Stimulated activated CD4-positive, alpha-beta T cell treated with anti-CD3 and anti-CD28 coated beads, Interleukin-4, amount 100 ng/mL, for 48 hours (primary cell): ENCODE results near the gene TMC5.
A peak's percentile ranks its signal among the peaks of the same experiment; 100 is the strongest.
"Not testable (repeated sequence)": the region's sequence is repeated elsewhere in the genome, so short reads cannot be mapped to it uniquely, and the experiment has no call there.

Experiments used
- DNase-seq, 2 donors: peaks; one replicate each; pipeline ENCODE4 v3.0.0-alpha.2; 2020; ENCODE audit warnings: low read depth in 2 of 2

Gene TMC5, protein sequence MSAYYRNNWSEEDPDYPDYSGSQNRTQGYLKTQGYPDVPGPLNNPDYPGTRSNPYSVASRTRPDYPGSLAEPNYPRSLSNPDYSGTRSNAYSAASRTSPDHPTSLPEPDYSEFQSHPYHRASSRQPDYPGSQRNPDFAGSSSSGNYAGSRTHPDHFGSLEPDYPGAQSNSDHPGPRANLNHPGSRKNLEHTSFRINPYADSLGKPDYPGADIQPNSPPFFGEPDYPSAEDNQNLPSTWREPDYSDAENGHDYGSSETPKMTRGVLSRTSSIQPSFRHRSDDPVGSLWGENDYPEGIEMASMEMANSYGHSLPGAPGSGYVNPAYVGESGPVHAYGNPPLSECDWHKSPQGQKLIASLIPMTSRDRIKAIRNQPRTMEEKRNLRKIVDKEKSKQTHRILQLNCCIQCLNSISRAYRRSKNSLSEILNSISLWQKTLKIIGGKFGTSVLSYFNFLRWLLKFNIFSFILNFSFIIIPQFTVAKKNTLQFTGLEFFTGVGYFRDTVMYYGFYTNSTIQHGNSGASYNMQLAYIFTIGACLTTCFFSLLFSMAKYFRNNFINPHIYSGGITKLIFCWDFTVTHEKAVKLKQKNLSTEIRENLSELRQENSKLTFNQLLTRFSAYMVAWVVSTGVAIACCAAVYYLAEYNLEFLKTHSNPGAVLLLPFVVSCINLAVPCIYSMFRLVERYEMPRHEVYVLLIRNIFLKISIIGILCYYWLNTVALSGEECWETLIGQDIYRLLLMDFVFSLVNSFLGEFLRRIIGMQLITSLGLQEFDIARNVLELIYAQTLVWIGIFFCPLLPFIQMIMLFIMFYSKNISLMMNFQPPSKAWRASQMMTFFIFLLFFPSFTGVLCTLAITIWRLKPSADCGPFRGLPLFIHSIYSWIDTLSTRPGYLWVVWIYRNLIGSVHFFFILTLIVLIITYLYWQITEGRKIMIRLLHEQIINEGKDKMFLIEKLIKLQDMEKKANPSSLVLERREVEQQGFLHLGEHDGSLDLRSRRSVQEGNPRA

DNA sequence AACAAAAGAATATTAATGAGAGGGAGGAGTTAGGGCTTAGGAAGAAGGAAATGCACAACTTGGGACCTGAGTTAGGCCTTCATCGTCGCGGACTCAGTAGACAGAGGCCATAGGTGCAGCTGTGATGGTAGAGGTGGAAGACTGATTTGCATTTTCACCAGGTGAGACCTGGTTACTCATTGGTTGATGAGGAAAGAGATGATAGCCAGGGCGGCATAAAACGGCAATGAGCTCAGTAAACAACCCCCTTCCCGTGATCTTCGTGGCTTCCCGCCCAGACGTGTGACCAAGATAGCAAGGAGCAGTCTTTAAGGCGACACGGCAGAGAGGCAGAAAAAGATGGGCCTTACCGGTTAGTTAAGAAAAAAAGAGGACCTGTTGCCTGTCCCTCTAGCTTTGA is at the start of gene TMC5:
TMC5 (plus strand) TSS at position 244 of the 400 bp plus-strand sequence. CDS start 22,156 bp downstream, outside the sequence.
- no peak for DNase-seq

DNA sequence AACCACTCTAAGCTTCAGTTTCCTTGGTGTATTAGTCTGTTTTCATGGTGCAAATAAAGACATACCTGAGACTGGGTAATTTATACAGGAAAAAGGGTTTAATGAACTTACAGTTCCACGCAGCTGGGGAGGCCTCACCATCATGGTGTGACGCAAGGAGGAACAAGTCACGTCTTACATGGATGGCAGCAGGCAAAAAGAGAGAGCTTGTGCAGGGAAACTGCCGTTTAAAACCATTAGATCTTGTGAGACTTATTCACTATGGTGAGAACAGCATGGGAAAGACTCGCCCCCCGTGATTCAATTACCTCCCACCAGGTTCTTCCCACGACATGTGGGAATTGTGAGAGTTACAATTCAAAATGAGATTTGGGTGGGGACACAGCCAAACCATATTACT is 45.1 kb upstream of the TMC5 start:
- DNase-seq, result not testable (repeated sequence)

DNA sequence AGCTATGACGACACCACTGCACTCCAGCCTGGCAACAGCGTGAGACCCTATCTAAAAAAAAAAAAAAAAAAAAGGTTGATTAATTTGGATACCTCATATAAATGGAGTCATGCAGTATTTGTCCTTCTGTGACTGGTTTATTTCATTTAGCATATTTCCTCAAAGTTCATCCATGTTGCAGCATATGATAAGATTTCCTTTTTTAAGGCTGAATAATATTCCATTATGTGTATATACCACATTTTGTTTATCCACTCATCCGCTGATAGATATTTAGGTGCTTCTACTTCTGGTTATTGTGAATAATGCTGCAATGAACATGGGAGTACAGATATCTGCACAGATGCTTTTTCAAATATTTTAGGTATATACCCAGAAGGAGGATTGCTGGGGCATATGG is 43.3 kb upstream of the TMC5 start:
- no peak for DNase-seq

DNA sequence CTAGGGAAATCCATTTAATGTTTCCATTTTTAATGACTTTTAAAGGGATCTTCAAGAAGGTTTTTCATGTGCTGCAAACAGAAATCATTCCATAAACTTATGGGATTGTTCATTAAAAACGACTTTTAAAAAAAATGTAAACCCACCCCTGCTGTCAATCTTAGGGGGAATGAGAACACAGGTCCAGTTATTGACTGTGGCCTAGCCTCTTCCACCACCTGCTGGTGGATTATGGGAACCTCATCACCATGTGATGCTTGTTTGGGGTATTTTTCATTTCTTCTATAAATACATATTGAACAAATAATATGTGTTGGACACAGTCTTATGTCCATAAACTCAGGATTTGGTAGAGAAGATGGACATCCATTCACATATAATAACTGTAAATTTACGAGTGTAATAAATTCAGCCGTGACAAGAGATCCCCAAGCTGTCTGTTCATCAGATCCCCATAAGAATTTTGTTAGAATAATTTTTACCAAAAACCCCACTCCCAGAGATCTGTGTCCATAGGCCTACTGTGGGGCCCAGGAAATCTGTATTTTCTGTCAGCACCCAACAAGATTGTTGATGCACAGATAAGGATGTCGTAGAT is 42.0 kb upstream of the TMC5 start:
- peak; percentile 18 to 20 for DNase-seq

DNA sequence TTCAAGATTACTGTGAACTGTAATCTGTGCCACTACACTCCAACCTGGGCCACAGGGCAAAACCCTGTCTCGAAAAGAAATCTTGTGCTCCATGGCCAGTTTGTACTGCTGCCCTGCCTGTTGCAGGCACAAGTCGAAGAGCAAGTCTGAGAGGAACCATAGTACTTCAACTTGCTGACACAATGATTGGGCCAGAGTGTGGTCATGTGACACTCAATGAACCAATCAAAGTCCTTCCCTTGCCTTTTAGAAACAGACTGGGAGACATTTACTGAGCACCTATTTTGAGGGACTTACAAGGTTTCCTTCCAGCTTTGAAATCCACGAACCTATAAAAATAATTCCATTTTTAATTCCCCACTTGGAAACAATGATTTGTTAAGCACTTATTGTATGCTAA is 39.8 kb upstream of the TMC5 start:
- DNase-seq, result no peak

DNA sequence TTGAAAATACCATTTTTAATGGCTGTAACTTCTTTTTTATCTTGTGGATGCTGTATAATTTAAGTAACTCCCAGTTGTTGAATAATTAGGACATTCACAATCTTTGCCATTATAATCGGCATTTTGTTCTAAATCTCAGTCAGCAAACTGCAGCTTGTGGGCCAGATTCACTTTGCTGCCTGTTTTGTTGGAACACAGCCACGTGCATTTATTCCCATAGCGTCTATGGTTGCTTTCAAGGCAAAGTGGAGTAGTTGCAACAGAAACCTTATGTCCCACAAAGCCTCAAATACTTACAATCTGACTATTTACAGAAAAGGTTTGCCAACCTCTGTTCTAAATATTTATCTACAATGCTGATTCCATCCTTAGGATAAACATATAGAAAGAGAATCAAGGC is 39.2 kb upstream of the TMC5 start:
- no peak for DNase-seq

DNA sequence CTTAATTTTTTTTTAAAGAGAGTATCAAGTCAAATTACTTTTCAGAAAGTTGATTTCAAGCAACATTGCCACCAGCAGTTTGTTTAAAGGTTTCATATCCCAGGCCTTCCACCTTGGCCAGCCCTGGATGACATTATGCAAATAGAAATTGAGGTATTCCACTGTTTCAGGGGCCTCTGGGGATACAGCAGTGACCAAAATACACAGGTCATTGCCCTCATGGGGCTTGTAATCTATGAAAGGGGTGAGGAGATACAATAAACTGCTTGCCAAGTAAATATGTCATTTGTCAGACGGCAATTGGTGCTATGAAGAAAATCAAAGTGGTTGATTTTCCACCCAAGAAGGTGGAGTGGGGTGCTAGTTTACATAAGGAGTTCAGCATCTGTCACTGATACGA is 37.8 kb upstream of the TMC5 start:
- DNase-seq, result no peak

DNA sequence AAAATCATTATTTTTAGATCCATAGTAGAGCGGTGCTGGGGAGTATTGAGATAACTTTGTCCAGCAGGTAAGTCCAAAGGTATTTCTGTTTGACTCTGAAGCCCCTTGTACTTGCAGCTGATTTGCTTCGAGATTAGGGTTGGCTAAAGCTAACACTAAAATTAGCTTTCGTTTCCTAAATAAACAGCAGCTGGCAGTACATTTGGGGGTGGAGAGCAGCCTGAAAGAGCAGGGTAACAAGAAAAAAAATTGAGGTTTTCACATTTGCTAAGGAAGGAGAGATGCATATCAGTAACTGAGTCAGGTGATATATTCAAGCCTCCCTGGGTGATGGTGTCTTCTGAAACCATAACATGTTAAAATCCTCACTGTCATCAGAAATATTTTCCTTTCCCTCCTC is 37.4 kb upstream of the TMC5 start:
- DNase-seq, result no peak

DNA sequence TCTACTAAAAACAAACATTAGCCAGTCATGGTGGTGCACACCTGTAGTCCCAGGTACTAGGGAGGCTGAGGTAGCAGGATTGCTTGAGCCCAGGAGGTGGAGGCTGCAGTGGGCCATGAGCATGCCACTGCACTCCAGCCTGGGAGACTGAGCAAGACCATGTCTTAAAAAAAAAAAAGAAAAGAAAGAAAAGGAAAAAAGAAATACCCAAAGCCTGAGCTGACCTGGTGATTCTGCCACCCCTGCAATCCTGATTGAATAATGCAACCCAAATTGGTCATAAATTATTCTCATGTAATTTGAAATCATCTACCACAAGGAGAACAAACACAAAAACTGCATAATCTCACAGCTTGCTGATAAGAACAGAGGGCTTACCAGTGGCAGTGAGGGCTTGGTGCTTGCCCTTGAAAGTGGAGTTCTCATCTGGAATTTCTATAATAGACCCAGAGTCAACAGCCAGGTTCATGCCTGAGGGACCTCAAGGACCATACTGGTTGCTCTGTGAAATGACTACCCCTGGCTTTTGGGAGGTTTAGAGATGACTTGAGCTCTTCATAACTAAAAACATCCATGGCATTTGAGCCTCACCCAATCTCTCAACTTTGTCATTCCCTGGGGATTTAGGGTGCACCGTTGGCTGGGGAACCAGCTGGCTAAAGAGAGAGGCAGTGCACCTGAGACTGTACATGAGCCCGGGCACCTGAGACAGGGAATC is 35.4 kb upstream of the TMC5 start:
- DNase-seq, result no peak

DNA sequence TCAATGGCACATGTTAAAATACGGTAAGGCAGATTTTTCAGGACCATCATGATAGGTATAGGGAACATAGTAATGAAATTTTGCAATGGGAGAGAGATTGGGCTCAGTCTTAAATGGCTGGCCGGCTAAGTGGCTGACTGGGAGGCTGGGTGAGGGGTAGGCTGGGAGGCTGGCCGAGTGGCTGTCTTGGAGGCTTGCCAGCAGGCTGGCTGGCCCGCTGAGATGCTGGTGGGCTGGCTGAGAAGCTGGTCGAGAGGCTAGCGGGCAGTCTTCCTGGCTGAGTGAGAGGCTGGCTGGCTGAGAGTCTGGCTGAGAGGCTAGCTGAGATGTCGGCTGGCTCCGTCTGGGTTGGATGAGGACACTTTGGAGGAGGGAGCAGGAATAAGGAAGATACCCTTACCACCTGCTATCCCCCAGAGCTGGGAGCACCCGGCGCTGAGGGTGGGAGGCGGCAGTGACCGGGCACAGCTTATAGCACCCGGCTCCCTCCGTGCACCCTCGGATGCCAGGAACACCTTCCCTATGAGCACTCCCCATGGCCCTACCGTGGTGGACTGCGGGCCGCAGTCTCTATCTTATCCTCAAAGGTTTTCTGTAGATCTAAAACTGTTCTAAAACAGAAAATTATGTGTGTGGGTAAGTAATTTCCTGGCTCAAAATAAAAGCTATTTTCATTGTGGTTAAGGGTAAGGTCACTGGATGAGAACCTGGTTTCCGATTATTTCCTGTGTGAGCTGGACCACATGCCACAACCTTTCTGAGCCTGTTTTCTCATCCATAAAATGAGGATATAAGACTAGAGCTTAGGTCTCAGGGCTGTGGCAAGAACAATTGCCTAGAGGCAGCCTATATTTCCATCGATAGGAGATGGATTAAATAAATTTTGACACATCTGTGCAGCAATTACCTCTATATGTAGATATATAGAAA is 34.5 kb upstream of the TMC5 start:
- no peak for DNase-seq

DNA sequence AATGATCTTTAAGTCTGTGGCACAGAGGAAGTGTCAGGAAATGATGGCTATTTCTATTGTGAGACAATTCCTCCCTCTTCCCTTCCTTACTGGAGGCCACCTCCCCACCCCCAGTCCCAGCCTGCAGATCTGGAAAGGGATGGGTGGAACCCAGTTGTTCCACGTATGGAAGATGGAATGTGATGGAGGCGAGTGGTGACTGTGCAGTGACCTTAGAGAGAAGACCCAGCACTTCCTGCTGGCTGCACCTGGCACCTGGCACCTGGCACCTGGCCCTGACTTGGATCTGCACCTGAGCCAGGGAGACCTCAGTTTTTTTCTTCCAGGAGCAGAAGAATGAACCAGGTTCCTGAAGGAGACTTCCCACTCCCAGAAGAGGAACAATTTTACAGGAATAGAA is 33.0 kb upstream of the TMC5 start:
- no peak for DNase-seq

DNA sequence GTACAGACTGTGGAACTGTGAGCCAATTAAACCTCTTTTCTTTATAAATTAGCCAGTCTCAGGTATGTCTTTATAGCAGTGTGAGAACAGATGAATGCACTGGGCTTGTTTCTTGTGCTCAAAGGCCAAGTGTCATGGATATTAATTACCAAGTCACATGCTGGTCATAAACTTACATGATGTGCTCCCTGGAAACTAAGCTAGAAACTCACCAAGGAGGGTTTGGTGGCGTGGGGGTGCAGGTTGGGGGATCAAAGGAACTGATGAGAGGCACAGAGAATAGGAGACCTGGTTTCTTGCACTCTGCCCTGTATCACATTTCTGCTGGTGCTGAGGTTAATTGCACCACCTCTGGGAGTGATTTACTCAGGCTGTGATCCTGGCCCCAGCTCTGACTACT is 31.2 kb upstream of the TMC5 start:
- DNase-seq, result no peak

DNA sequence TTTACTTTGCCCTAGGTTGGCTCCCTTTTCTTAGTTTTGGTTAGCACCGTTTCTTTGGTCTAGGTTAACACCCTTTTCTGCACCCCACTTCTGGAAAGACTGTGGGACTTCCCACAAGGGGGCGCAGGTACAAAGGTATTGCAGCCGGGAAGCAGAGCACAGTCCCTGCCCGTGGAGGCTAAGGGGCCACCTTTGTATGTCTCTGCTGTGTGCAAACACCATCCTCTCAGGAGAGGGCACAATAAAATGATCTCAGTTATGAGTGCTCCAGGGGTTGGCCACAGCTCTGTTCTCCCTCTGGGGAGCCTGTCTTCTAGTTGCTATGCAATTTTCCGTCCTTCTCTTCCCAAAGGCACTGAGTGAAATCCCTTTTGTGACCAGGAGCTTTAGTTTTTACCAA is 28.4 kb upstream of the TMC5 start:
- peak; percentile 37 to 50 for DNase-seq

DNA sequence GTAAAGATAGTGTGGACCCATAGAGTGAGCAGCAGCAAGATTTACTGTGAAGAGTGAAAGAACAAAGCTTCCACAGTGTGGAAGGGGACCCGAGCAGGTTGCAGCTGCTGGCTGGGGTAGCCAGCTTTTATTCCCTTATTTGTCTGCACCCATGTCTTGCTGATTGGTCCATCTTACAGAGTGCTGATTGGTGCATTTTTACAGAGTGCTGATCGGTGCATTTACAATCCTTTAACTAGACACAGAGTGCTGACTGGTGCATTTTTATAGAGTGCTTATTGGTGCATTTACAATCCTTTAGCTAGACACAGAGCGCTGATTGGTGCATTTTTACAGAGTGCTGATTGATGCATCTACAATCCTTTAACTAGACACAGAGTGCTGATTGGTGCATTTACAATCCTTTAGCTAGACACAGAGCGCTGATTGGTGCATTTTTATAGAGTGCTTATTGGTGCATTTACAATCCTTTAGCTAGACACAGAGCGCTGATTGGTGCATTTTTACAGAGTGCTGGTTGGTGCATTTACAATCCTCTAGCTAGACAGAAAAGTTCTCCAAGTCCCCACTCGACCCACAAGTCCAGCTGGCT is 26.4 kb upstream of the TMC5 start:
- DNase-seq, result not testable (repeated sequence)

DNA sequence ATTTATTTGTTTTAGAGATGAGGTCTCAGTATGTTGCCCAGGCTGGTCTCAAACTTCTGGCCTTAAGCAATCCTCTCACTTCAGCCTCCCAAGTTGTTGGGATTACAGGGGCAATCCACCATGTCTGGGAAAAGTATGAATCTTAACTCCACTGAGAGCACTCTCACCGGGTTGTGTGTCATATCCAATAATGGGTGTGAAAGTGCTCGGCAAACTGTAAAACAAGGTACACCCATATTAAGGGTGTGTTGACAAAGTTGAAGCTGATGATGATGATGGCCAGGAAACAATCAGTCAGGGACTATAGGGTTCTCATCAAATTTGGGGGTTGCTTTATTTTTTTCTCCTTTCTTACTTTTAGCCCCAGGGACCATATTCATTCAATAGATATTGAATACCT is 25.3 kb upstream of the TMC5 start:
- no peak for DNase-seq

DNA sequence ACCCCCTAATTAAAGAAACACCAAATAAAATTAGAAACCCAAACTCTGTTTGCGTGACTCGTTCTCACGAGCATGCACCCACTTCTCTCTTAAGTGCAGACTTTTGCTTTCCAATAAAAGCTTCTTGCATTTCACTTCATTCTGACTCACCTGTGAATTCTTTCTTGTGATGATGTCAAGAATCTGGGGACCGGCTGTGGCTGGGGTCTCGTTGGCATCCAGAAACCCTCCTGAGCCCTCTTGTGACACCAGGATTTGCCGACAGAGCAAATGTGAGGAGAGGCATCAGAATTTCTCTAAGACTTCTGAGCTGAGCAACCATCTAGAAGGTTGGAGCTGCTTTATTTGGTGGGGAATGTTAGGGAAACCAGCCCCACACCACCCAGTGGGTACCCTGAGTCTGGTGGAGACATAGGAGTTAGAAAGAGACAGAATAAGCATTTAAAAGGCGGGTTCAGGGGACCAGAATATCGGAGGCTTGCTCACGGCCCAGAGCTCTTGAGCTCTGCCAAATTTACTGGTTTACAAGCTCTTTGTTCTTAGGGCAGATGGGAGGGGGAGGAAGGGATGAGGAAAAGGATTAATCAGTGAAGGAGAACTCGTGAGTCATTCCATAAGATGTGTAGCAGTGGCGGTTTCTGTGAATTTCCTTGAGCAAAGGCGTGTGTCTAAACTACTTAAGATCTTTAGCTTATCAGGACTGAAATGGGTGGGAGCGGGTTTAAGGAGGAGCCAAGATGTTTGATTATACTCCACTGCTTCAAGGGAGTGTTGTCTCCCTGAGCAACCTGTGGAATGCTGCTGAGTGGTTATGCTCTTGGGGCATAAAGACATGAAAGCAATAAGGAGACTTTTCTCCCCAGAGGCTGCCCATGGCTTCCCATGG is 24.2 kb upstream of the TMC5 start:
- no peak for DNase-seq

DNA sequence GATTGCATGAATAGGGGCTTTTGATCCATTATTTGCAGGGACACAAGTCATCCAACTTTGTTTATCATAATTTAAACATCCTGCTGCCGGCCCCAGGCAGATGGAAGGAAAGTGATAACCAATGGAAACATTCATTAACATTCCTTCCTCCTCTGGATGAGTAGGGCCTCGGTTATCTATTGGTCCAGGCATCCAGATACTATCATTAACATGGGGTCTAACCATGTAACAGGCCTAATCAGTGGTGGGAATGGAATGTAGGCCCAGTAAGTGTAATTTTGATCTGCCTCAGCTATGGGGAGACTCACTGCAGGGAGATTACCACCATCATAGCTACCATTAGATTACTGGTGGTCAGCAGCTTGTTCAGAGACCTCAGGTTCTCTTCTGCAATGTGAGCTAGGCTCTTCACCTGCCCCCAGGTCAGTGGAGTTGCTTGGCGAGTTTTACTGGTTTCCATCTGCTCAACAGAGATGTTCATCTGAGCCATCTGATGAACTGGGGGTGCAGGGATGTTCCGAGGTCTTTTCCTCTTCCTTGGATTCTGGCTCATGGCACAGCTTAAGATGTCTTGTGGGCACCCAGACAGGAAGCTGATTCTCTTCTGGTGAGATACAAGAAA is 21.9 kb upstream of the TMC5 start:
- not testable (repeated sequence) for DNase-seq

DNA sequence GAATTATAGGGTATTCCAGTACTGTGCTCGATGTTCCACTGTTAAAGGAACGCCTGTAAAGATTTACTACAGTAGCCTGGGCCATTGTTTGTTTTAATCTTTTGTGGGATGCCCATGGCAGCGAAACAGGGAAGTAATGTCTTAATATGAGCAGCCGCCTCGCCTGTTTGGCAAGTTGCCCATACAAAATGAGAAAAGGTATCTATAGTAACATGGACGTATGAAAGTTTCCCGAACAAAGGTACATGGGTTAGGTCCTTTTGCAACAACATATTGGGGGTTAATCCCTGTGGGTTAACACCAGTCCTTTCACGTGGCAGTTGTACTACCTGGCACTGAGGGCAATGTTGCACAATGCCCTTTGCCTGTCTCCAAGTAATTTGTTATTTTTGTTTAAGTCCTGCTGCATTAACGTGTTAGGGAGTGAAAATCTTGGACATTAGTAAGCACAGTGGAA is 21.1 kb upstream of the TMC5 start:
- DNase-seq, result no peak

DNA sequence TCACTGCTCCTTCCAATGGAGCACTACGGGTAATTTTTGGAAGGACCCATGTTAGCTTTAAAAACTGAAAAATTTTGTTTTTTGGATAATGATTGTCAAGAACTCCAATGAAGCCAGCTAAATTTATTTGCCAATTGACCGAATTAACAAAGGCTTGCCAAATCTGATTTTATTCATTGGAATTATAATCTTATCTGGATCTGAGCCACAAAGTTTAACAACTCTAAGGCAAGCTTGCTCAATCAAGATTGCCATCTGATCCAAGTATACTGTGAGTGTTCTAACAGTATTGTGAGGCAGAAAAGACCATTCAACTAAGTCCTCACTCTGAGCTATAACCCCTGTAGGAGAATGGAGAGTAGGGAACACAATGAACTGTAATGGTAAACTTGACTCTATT is 20.3 kb upstream of the TMC5 start:
- not testable (repeated sequence) for DNase-seq
